Adrenal gland (tissue), 12 donors: Measurements from ENCODE around the gene KLHL25. TPM values are rescaled to one million over a fixed set of nuclear protein-coding genes. Genes with fewer than 3 reads are reported as not detected.

Experiments
- DNase-seq, 7 donors: peaks; one replicate each; pipeline ENCODE4 v3.0.0-alpha.2; 2019 to 2020
- H3K27ac ChIP-seq, 5 donors: fragments of 200-600 bp; sonication (generic) in 4 of 5; 1 replicate in 3 of 5; 2 replicates in 2 of 5; pipeline versions ENCODE4 v1.5.1 to v1.8.0; 2016 to 2020; ENCODE audit warnings: mild to moderate bottlenecking in 1 of 5
- H3K27me3 ChIP-seq: fragments of 200-600 bp; 2 replicates; pipeline ENCODE4 v1.8.0; 2021
- H3K36me3 ChIP-seq, 2 donors: fragments of 200-600 bp; replicated peaks in 1 of 2; 1 replicate in 1 of 2; 2 replicates in 1 of 2; pipeline versions ENCODE4 v1.5.1 to v1.8.0; 2018 to 2022
- H3K4me1 ChIP-seq, 2 donors: fragments of 200-600 bp; replicated peaks in 1 of 2; 1 replicate in 1 of 2; 2 replicates in 1 of 2; pipeline versions ENCODE4 v1.5.1 to v1.8.0; 2018 to 2021
- H3K4me3 ChIP-seq, 4 donors: fragments of 200-600 bp; sonication (generic) in 3 of 4; one replicate each; pipeline ENCODE4 v1.5.1; 2016 to 2018
- H3K9me3 ChIP-seq, 3 donors: fragments of 200-600 bp; sonication (generic) in 1 of 3; replicated peaks in 1 of 3; 1 replicate in 2 of 3; 2 replicates in 1 of 3; pipeline versions ENCODE4 v1.5.1 to v1.8.0; 2016 to 2021
- POLR2A ChIP-seq, 2 donors: fragments of 450-650 bp; IDR thresholded peaks; one replicate each; pipeline ENCODE4 v1.6.1; 2017; ENCODE audit warnings: antibody characterized with exemption in 2 of 2, mild to moderate bottlenecking in 2 of 2, moderate library complexity in 1 of 2
- WGBS, 4 donors: extraction: QIAGEN DNeasy Blood & Tissue Kit in 2 of 4; methylation state at CpG; one replicate each; pipeline versions ENCODE4 v1.1.5 to v1.1.7; 2013 to 2017; 5-methylcytosine and 5-hydroxymethylcytosine counted together
- intact Hi-C, 2 donors: fragments of 100-400 bp; cut with DNase I; formaldehyde crosslinking; loops; one replicate each; pipeline versions ENCODE4 v1.14.1 to v1.15.0; 2022 to 2023
- polyA plus RNA-seq, 3 donors: library from polyadenylated mRNA; stranded (reverse); fragments of 200-250 nt in 2 of 3; fragments of 350-450 nt in 1 of 3; fragmentation: Illumina TruSeq in 1 of 3; extraction: RNeasy Lipid Tissue Mini Kit (QIAGEN cat#74804) in 1 of 3; gene quantifications; one replicate each; pipeline ENCODE4 v1.2.3, GENCODE V29; 2013 to 2014
- total RNA-seq, 9 donors: library from RNA; depleted of rRNA in 4 of 9; stranded (reverse); fragments of >200 nt in 4 of 9; fragments of 120-200 nt in 1 of 9; fragmentation: NEBNext Ultra II Directional in 1 of 9; extraction: Animal tissue kit (Norgen Biotek cat#: 25700) in 1 of 9; gene quantifications; one replicate each; pipeline versions ENCODE4 v1.1.0 to v1.2.4, GENCODE V29; 2013 to 2023
- TF ChIP-seq, protein P1 (sequence below), 6 experiments: fragments of 450-650 bp in 4 of 6; fragments of 200-600 bp in 2 of 6; sonication (generic) in 1 of 6; IDR thresholded peaks; 1 replicate in 5 of 6; 2 replicates in 1 of 6; pipeline versions ENCODE4 v1.5.1 to v1.8.0; 2016 to 2021; ENCODE audit warnings: antibody characterized with exemption in 6 of 6, mild to moderate bottlenecking in 2 of 6, moderate library complexity in 1 of 6
- donor health status: healthy with polysubstance abuse.
- donor health status: Bipolar disorder and iron deficiency.
- donor health status: DM: yes; HTN: yes; CAD: no.
- donor health status: DM: no; HTN: no; CAD: no.
- donor health status: DM: no; HTN: no; CAD: no.
- donor health status: DM: yes; HTN: yes; CAD: no.

Gene KLHL25
- total and polyA plus RNA-seq, 12 donors = 1.4 to 6.2 (median 4.1) TPM

DNA sequence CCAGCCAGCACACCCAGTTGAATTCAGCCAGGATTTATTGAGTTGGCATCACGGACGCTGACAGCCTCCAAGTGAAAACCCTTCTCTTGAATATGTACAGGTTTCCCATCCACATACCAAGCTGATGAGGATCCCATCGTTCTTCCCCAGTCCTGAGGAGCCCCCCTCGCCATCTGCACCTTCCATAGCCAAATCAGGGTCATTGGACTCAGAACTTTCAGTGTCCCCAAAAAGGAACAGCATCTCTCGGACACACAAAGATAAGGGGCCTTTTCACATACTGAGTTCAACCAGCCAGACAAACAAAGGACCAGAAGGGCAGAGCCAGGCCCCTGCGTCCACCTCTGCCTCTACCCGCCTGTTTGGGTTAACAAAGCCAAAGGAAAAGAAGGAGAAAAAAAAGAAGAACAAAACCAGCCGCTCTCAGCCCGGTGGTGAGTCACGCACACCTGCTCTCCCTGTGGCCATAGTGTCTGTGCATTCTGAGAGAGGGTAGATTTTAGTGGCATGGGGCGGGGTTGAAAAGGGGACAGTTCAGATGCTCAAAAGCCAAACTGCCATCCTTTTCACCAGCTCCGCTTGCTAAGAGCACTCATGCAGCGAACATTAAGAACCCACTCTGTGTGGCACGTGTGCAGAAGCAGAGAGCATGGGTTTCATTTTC is 51.2 kb downstream of the KLHL25 start:
- DNase-seq = peak in 1 of 7 donors; percentile 46
- Histone ChIP-seq H3K36me3 (peaks cover 0 to 94% of the 10 kb centered on the region in 2 donors), H3K27me3 (no peaks in the 10 kb centered on the region), H3K4me1 (peaks cover 0 to 6% of the 10 kb centered on the region in 2 donors), H3K27ac (no peak overlapping the region), H3K4me3 (no peak overlapping the region), H3K9me3 (peaks cover 0 to 3% (median 0%) of the 10 kb centered on the region in 3 donors)
- no peak for TF ChIP-seq POLR2A (IDR thresholded peaks at IDR 0.05)
- TF ChIP-seq, protein P1, sequence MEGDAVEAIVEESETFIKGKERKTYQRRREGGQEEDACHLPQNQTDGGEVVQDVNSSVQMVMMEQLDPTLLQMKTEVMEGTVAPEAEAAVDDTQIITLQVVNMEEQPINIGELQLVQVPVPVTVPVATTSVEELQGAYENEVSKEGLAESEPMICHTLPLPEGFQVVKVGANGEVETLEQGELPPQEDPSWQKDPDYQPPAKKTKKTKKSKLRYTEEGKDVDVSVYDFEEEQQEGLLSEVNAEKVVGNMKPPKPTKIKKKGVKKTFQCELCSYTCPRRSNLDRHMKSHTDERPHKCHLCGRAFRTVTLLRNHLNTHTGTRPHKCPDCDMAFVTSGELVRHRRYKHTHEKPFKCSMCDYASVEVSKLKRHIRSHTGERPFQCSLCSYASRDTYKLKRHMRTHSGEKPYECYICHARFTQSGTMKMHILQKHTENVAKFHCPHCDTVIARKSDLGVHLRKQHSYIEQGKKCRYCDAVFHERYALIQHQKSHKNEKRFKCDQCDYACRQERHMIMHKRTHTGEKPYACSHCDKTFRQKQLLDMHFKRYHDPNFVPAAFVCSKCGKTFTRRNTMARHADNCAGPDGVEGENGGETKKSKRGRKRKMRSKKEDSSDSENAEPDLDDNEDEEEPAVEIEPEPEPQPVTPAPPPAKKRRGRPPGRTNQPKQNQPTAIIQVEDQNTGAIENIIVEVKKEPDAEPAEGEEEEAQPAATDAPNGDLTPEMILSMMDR (IDR thresholded peaks at IDR 0.05) = no peak
- WGBS, 4 donors = 83 to 91% (median 90%) methylated on average over 14 of the region's 14 CpGs
- intact Hi-C loops = no loop called here

DNA sequence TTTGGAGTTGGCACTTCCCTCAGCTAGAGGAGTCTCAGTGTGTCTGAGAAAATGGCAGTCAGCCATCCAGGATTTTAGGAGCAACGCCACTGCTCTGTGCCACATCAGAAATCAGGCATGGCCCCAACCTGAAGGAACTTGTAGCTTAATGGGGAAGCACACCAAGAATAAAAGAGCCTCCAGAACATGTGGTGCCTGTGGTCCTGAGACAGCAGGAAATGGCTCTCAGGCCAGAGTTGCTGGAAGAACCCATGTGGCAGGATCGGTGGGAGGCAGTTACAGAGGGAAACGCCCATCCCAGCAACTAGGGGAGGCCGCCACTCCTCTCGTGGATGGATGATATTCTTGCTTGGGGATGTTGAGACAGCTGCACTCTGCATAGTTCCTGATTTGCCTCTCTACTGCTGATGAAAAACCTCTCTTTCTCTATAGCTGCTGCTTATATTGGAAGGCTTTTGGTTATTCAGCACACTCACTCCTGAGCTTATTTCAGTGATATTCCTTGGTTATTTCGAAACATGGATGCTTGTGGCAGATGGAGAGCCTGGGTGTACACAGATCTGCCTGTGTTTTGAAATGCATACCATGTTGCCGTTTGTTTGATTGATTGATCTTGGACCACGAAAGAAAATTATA is 52.4 kb downstream of the KLHL25 start:
- H3K27ac ChIP-seq = no peak overlapping the region
- no peaks in the 10 kb centered on the region for H3K27me3 ChIP-seq
- peak in 1 of 7 donors; percentile 52 for DNase-seq
- H3K4me1 ChIP-seq = no peaks in the 10 kb centered on the region
- no peak overlapping the region for H3K4me3 ChIP-seq
- intact Hi-C loops = no loop called here
- H3K9me3 ChIP-seq = peaks cover 0 to 3% (median 0%) of the 10 kb centered on the region in 3 donors
- TF ChIP-seq, protein P1 (IDR thresholded peaks at IDR 0.05) = no peak
- TF ChIP-seq POLR2A (IDR thresholded peaks at IDR 0.05) = no peak
- 53 to 65% (median 63%) methylated on average over 8 of the region's 8 CpGs for WGBS, 4 donors
- H3K36me3 ChIP-seq = peaks cover 0 to 92% of the 10 kb centered on the region in 2 donors

GRCh38 chr15:85741662-85742061 is 53.1 kb downstream of the KLHL25 start:
- H3K4me3 ChIP-seq = no peak overlapping the region
- WGBS, 4 donors = 95 to 96% (median 95%) methylated on average over 11 of the region's 11 CpGs
- DNase-seq = peak in 1 of 7 donors; percentile 46
- H3K4me1 ChIP-seq = no peaks in the 10 kb centered on the region
- intact Hi-C loops = no loop called here
- no peak overlapping the region for H3K27ac ChIP-seq
- no peaks in the 10 kb centered on the region for H3K27me3 ChIP-seq
- H3K9me3 ChIP-seq = peaks cover 0 to 3% (median 0%) of the 10 kb centered on the region in 3 donors
- TF ChIP-seq, protein P1 (IDR thresholded peaks at IDR 0.05) = no peak
- no peak for TF ChIP-seq POLR2A (IDR thresholded peaks at IDR 0.05)
- peaks cover 0 to 92% of the 10 kb centered on the region in 2 donors for H3K36me3 ChIP-seq

- TF ChIP-seq POLR2A (IDR thresholded peaks at IDR 0.05) = no peak
- TF ChIP-seq, protein P1 (IDR thresholded peaks at IDR 0.05) = no peak
- H3K4me1 ChIP-seq = no peaks in the 10 kb centered on the region
- no peak overlapping the region for H3K4me3 ChIP-seq
- peaks cover 0 to 3% (median 0%) of the 10 kb centered on the region in 3 donors for H3K9me3 ChIP-seq
- 90 to 97% (median 94%) methylated on average over 20 of the region's 20 CpGs for WGBS, 4 donors
- no peaks in the 10 kb centered on the region for H3K27me3 ChIP-seq
- intact Hi-C loops = no loop called here
- no peak overlapping the region for H3K27ac ChIP-seq
- no peak for DNase-seq
- peaks cover 0 to 92% of the 10 kb centered on the region in 2 donors for H3K36me3 ChIP-seq
Measured at GRCh38 chr15:85741021-85741421, 53.7 kb downstream of the KLHL25 start.
